HFF-Myc (cell line): ENCODE data around the gene WFDC2.

Experiments used
- DNase-seq: peaks from one replicate; pipeline ENCODE4 v3.0.0-alpha.2; 2011; ENCODE audit warnings: low read depth; ENCODE audit errors: extremely low read depth
- H3K4me3 ChIP-seq: replicated peaks from 2 replicates; pipeline ENCODE4 v1.5.1; 2011; ENCODE audit warnings: low read depth, mild to moderate bottlenecking, control low read depth, low read length
- CTCF ChIP-seq: IDR thresholded peaks from 2 replicates; pipeline ENCODE4 v1.5.1; 2012; ENCODE audit warnings: mild to moderate bottlenecking, low read depth, low read length, control low read depth; ENCODE audit errors: missing control alignments

WFDC2 gene

GRCh38 chr20:45469336-45470261 lies at the start of gene WFDC2:
Gene WFDC2 (plus strand): TSS chr20:45469753. CDS start chr20:45469782, 29 bp downstream.
- no peak for TF ChIP-seq CTCF
- DNase-seq, result no peak
- H3K4me3 ChIP-seq, result peak within 1 kb of the TSS; percentile 22

GRCh38 chr20:45420125-45420524 lies 49.4 kb upstream of the WFDC2 start:
- no peak for TF ChIP-seq CTCF
- H3K4me3 ChIP-seq, result no peak overlapping the region
- no peak for DNase-seq

GRCh38 chr20:45423700-45424099 lies 45.9 kb upstream of the WFDC2 start:
- DNase-seq, result no peak
- no peak overlapping the region for H3K4me3 ChIP-seq
- TF ChIP-seq CTCF, result no peak

- no peak for DNase-seq
- no peak overlapping the region for H3K4me3 ChIP-seq
- no peak for TF ChIP-seq CTCF
These were observed 44.0 kb upstream of the WFDC2 start for GRCh38 chr20:45425561-45425960.

- no peak overlapping the region for H3K4me3 ChIP-seq
- DNase-seq, result no peak
- TF ChIP-seq CTCF, result no peak
These were observed 43.1 kb upstream of the WFDC2 start for GRCh38 chr20:45426320-45427016.

- no peak for TF ChIP-seq CTCF
- DNase-seq, result no peak
- no peak overlapping the region for H3K4me3 ChIP-seq
These were observed 42.1 kb upstream of the WFDC2 start for GRCh38 chr20:45427236-45428149.
